ENCODE results near the gene MAML1.
"Not testable (repeated sequence)": the region's sequence is repeated elsewhere in the genome, so short reads cannot be mapped to it uniquely, and the experiment has no call there.

The MAML1 gene

DNA sequence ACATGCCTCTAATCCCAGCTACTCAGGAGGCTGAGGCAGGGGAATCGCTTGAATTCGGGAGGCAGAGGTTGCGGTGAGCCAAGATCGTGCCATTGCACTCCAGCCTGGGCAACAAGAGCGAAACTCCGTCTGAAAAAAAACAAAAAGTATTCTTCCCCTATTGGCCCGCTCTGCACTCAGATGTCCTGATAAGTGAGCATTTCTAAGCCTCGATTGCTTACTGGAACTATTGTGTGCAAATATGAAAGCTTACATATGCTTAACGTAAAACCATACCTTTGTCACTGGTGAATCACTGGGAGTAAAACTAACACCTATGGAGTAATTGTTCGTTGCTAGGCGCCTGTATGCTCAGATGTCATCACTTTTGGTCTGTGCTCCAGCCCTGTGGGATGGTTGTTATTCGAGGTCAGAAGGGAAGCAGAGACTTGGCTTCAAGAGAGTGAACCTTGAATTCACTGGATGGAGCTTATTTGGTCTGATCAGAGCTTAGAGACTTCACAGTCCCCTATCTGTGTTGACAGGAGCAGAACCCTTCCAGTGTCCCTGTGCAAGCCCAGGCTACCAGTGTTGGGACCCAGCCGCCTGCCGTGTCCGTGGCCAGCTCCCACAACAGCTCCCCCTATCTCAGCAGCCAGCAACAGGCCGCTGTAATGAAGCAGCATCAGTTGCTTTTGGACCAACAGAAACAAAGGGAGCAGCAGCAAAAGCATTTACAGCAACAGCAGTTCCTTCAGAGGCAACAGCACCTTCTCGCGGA, 35.9 kb downstream of the MAML1 start:
- no peak for DNase-seq

DNA sequence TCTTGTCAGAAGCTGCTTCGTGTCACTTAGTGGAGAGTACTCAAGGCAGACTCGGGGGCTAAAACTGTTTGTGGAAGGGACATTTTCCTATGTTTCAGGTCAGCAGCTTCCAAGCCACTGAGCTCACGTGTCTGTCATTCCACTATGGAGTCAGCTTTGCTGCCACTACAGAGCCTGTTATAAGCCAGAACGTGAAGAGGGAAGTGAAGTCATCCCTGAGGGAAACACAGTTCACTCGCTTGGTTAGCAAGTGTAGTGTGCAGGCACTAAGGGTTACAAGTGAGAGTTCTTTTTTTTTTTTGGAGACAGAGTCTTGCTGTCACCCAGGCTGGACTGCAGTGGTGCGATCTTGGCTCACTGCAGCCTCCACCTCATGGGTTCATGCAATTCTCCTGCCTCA, 36.6 kb downstream of the MAML1 start:
- DNase-seq = no peak

DNA sequence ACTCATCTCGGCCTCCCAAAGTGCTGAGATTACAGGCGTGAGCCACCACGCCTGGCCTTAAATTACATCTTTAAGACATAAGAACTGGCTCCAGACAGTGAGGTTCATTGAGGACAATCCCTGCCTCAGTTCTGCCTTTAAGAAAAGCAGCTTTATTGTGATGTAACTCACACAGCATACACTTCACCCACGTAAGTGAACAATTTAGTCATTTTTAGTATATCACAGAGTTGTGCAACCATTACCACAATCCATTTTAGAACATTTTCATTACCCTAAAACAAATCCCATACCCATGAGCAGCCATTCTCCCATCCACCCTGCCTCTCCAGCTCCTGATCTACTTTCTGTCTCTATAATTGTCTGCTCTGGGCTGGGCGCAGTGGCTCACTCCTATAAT, 37.2 kb downstream of the MAML1 start:
- no peak for DNase-seq

DNA sequence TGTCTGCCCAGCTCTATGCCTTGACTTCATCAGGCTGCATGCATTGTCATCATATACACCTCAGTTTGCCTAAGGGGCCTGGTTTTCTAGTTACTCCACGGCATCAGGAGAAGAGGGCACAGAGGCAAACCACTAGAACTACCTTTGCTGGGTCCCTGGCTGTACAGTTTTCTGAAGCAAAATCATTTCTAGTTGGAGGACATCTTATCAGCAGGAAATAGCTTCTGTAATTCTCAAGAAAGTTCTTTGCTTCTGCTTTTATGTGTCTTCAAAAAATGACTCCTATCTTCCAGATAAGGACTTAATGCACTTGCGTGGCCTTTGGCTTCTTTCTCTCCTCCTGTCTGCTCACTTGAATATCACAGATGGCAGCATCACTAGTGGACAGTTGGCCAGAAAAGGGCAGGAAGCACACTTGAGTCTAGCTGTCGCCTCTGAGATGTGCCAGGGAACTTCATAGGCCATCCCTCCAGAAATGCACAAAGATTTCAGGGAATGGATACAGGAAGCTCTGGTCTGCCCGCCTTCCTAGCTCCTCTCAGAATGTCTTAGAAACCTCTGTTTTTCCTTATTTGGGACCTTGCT, 38.8 kb downstream of the MAML1 start:
- DNase-seq = no peak

DNA sequence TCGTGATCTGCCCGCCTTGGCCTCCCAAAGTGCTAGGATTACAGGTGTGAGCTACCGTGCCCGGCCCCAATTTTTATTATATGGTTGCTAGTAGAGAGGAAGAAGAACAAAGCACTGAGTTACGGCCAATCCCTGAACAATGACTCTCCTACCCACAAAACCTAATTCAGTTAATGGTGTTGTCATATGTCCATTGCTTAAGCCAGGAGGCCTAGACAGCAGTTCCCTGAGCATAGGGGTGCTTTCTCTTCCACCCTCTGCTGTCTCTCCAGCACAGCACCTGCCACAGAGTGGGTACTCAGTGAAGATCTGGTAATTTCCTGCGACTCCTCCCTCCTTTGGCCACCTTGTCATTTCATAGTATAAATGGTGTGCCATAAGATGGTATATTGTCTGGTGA, 39.7 kb downstream of the MAML1 start:
- no peak for DNase-seq

DNA sequence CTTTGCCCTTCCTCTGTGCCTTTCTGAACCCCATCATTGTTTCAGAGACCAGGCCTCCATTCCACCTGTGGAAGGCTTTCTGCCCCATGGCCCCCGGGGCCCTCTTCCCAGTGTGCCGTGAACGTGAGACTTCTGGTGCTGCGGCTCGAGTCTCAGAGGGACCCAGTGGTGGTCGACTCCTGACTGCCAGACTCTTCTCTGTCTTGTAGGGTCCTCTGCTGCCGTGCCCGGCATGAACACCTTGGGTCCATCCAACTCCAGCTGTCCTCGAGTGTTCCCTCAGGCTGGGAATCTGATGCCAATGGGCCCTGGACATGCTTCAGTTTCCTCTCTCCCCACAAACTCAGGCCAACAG, 41.0 kb downstream of the MAML1 start:
- no peak for DNase-seq

DNA sequence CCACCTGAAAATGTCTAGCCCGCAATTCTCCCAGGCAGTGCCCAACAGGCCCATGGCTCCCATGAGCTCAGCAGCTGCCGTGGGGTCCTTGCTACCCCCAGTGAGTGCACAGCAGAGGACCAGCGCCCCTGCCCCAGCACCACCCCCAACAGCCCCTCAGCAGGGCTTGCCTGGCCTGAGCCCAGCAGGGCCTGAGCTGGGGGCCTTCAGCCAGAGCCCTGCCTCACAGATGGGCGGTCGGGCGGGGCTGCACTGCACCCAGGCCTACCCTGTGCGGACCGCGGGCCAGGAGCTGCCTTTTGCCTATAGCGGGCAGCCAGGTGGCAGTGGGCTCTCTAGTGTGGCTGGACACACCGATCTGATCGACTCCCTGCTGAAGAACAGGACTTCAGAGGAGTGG, 41.8 kb downstream of the MAML1 start:
- no peak for DNase-seq

DNA sequence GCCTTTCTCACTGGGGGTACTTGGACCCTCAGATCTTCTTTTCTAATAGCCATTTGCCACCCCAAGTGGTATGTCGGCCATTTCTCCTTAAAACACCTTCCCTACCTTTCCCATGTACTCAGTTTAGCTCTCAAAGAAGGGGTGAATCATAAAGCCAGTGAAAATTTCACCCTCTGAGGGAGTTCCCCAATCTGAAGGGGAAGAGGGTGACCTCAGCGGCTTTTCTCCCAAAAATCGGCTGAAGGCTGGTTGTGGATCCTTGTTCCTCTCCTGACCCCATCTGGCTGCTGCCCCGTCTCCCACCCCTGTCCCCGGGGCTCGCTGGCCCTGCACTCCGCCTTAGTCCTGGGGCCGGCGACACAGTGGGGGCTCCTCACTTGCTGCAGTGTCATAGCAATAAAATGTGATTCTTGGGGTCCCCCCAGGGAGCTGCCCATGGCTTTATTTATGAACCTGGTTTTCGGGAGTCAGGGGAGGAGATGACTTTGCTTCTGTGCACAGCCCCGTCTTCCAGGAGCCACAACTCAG, 43.9 kb downstream of the MAML1 start:
- no peak for DNase-seq

DNA sequence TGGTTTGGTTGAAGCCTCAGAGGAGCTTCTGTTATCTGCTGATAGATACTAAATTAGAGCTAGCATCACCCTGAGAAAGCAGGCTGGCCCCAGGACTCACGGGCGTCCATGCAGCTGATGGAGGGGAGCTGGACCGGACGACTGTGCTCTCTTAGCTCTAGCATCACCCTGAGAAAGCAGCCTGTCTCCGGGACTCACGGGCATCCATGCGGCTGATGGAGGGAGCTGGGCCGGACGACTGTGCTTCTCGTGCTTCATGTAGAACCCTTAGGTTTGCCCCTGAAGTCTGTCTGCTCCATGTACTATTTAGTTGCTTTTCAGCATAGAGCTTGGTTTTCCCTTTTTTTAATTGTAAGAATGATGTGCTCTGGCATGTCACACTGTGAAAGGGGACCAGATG, 44.8 kb downstream of the MAML1 start:
- no peak for DNase-seq

DNA sequence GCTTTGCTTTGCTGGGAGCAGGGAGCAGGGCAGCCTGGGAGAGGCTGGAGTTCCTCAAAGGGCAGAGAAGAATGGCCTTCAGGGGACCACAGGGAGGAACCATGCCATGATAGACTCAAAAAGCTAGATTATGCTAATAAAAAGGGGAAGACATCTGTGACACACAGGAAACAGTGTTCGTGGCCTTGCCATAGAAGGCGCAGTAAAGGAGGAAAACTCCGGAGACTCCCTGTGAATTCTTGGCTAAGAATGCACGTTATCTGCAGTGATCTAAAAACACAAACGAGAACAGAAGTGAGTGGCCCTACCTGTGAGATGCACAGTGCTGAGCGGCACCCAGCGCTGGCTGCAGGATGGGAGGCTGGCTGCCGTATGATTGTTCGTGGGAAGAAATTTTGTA, 45.3 kb downstream of the MAML1 start:
- DNase-seq = no peak

DNA sequence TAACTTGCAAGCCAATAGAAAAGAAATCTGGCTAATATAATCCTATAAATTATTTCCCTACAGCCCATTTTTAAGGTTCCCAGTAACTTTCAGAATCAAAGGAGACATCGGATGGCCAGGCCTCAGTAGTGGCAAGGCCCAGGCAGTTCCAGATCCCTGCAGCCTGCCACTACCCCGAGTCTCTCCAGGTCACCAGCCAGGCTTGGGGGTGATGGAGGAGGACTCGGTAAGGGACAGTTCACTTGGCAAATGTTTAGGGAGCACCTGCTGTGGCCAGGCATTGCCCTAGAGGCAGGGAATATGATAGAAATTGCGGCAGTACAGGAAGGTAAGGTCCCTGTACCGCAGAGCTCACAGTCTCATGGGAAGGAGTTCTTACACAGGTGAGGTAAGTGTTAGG, 46.0 kb downstream of the MAML1 start:
- DNase-seq = no peak

DNA sequence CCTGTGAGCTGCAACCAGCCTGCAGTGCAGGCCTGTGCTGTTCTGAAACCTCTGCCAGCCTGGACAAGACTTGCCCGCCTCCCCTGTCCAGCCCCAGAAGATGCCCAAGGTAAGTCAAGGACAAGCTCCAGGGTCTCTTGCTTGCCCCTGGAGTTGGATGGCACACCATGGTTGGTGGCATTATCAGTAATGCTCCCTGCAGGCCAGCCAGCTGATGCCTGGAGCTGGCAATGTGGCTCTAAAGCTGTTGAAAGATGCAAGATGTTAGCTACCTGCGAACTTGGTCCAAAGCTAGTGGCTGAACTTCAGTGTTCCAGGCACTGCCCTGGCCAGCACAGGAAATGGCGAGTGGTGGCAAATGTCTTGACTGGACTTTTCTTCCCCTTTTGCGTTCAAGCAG, 47.2 kb downstream of the MAML1 start:
- DNase-seq = no peak

DNA sequence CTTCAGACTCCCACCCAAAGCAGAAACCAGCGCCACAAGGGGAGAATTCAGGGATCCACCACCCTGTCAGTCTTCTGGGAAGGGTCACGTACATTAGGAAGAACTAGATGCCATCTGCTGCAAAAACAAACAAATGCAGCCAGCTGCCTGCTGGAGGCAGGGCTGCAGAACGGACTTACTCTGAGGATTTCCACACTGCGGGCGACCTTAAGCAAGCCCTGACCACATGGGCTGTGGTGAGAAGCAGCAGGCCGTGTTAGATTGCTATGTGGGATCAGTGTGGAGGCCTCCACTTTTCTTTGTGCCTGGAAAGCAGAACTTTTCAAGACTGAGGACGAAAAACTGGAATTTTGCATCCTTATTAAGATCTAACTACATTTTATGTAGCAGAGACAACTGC, 47.7 kb downstream of the MAML1 start:
- no peak for DNase-seq

DNA sequence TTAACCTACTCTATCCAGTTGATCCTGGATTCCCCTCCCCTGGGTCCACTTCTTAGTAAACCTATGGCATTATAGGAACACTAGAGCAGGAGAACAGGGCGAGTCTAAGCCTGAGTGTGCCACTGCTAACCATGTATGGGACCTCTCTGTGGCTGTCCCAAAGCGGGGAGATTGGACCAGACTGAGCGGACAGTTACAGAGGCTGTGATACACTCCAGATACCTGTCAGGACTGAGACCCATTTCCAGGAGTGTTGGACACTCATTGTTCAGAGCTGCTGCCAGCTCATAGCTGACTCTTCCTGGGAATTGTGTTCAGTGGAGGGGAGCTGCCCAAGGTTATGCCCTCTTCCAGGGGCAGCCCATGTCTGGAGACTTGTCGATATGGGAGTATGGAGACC, 49.2 kb downstream of the MAML1 start:
- DNase-seq = no peak

DNA sequence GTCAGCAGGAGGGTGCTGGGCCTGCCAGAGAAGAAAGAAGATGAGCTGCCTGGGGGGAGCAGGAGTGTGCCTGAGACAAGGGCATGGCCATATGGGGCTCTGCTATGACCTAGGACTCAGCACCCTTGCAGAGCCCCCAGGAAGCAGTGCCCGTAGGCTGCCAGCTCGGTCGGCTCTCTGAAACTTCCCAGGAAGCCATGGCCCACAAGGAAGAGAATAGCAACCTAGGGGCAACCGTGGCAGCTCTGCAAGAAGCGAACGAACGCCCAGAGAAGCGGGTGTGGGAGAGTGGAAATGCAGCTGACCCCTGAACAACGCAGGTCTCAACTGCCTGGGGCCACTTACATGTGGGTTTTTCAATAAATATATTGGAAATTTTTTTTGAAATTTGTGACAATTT, 50.5 kb downstream of the MAML1 start:
- DNase-seq = no peak

DNA sequence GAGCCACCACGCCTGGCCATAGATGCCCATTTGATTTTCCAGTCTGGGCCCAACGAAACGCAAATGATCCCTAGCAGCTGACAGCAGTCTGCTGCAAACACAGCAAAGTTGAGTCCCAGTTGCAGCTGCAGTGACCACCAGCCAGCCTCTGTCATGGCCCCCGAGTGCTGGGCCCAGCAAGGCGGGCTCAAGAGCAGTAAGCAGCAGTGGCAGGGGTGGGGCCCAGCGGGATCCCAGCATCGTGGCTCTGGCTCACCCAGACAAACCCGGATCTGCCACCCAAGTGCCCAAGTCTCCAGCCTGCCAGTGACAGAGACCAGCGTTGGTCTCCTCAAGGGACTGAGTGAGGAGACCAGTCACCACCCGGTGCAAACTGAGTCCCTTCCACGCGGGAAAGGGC, 54.2 kb downstream of the MAML1 start:
- no peak for DNase-seq

DNA sequence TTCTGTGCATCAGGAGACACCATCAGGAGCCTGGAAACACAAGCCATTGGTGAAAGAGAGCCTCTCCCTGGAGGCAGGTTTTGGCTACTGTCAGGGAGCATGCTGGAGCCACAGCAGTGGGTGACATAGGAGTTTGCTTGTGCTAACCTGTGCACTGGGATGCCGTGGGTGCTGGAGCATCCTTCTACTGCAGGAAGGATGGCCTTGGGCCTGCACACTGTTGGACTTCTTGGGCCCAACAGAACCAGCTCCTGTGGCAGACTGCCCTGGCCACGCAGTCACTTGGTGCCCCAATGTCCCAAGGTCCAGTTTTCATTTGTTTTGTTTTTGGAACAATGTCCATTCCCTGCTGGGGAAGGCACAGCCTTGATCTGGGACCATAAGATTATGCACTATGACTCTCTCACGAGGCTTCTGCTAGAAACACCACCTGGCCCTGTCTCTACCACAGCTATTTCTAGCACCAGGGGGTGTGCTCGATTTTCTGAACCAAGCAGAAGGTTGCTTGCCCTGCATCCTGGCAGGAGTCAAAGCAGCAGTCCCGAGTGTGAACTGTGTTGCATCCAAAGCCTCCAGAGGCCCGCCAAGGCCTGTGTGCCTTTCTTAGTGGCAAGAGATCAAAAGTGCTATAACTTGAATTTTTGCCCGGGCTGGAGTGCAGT, 55.7 kb downstream of the MAML1 start:
- DNase-seq = no peak

DNA sequence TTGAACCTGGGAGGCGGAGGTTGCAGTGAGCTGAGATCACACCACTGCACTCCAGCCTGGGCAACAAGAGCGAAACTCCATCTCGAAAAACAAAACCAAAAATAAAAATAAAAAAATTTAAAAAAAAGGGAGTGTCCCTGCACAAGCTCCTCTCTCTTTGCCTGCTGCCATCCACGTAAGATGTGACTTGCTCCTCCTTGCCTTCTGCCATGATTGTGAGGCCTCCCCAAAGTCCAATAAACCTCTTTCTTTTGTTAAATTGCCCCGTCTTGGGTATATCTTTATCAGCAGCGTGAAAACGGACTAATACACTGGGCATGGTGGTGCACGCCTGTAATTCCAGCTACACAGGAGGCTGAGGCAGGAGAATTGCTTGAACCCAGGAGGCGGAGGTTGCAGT, 56.7 kb downstream of the MAML1 start:
- not testable (repeated sequence) for DNase-seq

DNA sequence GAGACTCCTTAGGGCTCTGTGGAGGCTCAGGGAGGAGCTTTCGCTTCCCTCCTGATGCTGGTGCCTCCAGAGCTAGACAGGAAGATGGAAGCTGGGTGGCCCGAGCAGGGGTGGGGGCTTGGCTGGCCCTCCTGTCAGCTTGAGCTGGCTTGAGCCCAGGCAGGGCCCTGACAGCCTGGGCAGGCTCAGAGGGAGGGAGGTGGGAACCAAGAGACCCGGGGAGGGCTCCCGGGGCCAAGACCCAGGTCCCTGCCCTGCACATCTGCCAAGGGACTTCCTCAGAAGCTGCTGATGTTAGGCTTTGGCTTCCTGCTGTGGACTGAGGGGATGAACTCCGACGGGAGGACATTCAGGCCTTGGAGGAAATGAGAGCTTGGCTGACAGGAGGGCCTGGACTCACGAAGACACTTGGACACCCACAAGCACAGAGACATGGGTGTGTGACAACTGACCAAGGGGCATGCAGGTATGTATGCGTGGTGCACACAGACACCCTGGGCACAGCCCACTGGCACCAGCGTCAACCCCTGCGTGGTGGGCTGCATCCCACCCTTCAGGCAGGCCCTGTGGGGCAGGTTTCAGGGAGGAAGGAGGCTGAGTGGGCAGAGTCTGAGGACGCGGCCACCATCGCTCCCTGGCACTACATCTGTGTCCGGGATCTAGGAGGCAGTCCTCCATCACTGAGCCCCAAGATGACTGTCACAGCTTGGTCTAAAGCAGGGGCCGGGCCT, 59.4 kb downstream of the MAML1 start:
- no peak for DNase-seq

DNA sequence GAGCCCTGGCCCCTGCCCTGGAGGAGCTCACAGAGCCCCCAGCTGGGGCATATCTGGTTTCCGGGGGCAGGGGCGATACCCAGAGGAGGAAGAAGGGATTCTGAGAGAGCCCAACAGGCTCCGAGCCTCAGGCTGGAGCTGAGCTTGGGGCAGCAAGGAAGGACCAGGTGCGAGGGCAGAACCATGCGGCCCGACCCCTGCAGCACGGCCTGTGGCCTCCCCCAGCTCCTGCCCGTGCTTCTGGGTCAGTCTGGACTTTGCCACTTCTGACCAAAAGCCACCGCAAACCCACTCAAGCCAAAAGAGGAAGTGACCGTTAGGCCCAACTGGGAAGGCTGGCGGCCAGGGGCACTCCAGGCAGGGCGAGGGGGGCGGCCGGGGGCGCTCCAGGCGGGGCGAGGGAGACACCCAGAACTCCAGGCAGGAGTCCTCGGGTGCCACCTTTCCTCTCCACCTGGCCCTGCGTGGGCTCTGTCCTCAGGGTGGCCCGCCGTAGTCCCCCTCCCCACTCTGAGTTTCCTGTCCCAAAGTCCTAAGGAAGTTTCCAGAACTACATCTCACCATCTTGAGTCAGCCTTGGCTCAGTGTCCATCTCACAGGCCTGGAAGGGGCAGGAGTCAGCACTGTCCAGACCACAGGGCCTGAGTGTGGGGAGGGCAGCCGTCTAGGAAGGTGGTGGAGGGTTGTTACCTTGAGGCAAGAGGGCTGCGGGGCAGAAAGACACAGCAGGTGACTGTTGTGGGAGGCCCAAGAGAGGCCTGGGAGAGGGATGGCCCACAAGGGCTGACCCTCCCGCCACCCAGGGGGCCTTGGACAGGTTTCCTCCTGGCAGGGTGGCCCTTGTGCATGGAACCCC, 60.2 kb downstream of the MAML1 start:
- no peak for DNase-seq

DNA sequence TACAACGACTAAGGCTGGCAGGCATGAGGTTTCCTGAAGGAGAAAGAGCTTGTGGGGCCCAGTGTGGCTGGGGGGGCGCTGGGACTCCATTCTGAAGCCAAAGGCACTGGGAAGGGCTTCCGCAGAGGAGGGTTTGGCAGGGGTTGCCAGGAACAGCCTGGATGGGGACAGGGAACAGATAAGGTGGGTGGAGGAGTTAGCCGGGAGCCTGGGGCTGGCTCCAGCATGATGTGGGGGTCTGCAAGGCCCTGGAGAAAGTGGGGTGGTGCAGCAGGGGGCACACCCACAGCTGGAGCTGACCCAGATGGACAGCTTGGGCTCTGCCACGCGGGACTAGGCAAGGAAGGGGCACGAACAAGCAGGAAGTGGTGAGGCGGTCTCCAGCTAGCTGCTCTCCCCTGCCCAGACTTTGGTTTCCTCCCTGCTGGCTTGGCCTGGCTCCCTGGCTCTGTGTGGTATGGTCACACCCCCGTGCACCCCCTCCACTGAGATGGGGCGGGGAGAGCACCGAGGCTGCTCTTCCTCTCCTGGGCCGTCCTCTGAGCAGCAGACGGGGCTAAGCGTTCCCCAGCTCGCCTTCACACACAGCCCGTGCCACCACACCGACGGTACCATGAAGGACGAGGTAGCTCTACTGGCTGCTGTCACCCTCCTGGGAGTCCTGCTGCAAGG, 61.0 kb downstream of the MAML1 start, which contains the start of gene LTC4S:
LTC4S (plus strand) TSS at position 519 of the 672 bp plus-strand sequence; CDS start at position 614, 95 bp downstream.
- DNase-seq = peak in 1 of 2 experiments; percentile 35

DNA sequence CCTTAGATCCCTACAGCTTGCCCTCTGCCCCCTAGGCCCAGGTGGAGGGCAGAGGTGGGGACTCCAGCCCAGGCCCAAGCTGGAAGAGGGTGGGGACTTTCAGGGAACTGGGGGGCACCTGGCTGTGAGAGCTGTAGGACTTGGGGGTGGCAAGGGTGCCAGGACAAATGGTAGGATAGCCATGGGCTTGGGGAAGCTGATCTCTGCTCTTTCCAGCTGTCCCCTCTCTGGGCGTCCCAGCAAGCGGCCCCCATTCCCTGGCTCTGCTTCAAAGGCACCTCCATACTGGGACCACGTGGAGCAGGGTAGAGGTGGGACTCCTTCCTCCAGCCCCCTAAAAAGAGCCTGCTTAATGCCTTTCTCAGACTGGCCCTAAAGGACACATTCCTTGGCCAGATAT, 61.5 kb downstream of the MAML1 start:
- DNase-seq = no peak

Measured in activated CD4-positive, alpha-beta T cell treated with anti-CD3 and anti-CD28 coated beads, Interleukin-2, amount 50 U/mL, for 48 hours (primary cell).